Erythroblast (primary cell): ENCODE results near the gene CXCL17.

Source experiments
- GATA1 ChIP-seq: IDR thresholded peaks from 2 replicates; pipeline ENCODE4 v1.6.1; 2011; ENCODE audit warnings: low read depth, mild to moderate bottlenecking, control low read depth, low read length, moderate library complexity
- POLR2A ChIP-seq: IDR thresholded peaks from 2 replicates; pipeline ENCODE4 v1.6.1; 2011; ENCODE audit warnings: mild to moderate bottlenecking, low read length

DNA sequence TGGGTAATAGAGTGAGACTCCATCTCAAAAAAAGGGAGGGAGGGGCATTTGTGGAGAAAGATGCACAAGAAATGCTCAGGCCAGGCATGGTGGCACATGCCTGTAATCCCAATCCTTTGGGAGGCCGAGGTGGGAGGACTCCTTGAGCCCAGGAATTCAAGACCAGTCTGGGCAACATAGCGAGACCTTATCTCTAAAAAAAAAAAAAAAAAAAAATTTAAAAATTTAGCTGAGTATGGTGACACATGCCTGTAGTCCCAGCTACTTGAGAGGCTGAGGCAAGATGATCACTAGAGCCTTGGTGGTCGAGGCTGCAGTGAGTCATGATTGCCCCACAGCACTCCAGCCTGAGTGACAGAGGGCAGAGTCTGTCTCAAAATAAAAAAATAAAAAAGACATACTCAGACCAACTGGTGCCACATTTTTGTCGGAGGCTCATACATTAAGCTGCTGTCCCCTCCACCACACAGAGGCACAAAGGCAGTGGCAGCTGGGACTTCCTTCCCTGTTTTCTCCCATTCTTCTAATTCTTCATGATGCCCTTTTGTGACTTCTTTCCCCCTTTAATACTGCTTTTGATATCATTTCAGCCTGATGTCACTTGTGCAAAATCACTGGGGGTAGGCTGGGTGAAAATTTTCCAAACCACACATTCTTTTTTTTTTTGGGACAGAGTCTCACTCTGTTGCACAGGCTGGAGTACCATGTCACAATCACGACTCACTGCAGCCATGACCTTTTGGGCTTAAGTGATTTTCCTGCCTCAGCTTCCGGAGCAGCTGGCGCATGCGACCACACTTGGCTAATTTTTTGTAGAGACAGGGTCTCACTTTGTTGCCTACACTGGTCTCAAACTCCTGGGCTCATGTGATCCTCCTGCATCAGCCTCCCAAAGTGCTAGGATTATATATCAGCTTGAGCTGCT, 26.8 kb upstream of the CXCL17 start:
- TF ChIP-seq POLR2A (no peak), GATA1 (no peak)
